ENCODE measurements around the gene PRAMEF1. TPM values are rescaled to one million over a fixed set of nuclear protein-coding genes. Genes with fewer than 3 reads are reported as not detected.

PRAMEF1 gene
- total RNA-seq, 2 experiments from 2014 or later: not detected

- no peaks in the 10 kb centered on the region for H3K4me1 ChIP-seq (ENCODE audit: insufficient read depth, low read length, poor library complexity, severe bottlenecking)
- H3K79me2 ChIP-seq (ENCODE audit: insufficient read depth, low read depth, low read length): no peaks in the 10 kb centered on the region
- no TSS peak for BruUV-seq (replicated peaks)
- TF ChIP-seq EZH2phosphoT487 (IDR thresholded peaks at IDR 0.05; ENCODE audit: borderline replicate concordance, low read depth, low read length): no peak
- no peak for TF ChIP-seq CTCF (conservative IDR thresholded peaks at IDR 0.05; ENCODE audit: low read length)
- no peak overlapping the region for H3K27ac ChIP-seq (ENCODE audit: low read depth, low read length, poor library complexity, severe bottlenecking)
- DNase-seq (ENCODE audit: low spot score): no peak
- no peaks in the 10 kb centered on the region for H4K20me1 ChIP-seq (ENCODE audit: insufficient read depth, low read length)
- H3K9me3 ChIP-seq (ENCODE audit: low read length): no peaks in the 10 kb centered on the region
- ChIA-PET CTCF (ENCODE audit: unreplicated experiment) (no interaction called here), POLR2A (no interaction called here)
- no peak overlapping the region for H3K4me2 ChIP-seq (ENCODE audit: low read length)
- H3K9me2 ChIP-seq (ENCODE audit: insufficient read depth, low read length): no peaks in the 10 kb centered on the region
- no peak overlapping the region for H2AFZ ChIP-seq (ENCODE audit: low read length)
- no peak overlapping the region for H3K4me3 ChIP-seq (ENCODE audit: low read depth, low read length, poor library complexity, severe bottlenecking)
- no peaks in the 10 kb centered on the region for H3K36me3 ChIP-seq (ENCODE audit: insufficient read depth, low read length)
- intact Hi-C loops (cut with micrococcal nuclease; ENCODE audit: unreplicated experiment): no loop called here
Observed at GRCh38 chr1:12756273-12756672, 34.9 kb upstream of the PRAMEF1 start.

GRCh38 chr1:12756768-12757413 lies 34.3 kb upstream of the PRAMEF1 start:
- no peak for TF ChIP-seq CTCF (conservative IDR thresholded peaks at IDR 0.05; ENCODE audit: low read length)
- TF ChIP-seq EZH2phosphoT487 (IDR thresholded peaks at IDR 0.05; ENCODE audit: borderline replicate concordance, low read depth, low read length): no peak
- no peaks in the 10 kb centered on the region for H4K20me1 ChIP-seq (ENCODE audit: insufficient read depth, low read length)
- no peaks in the 10 kb centered on the region for H3K79me2 ChIP-seq (ENCODE audit: insufficient read depth, low read depth, low read length)
- ChIA-PET POLR2A (no interaction called here), CTCF (ENCODE audit: unreplicated experiment) (no interaction called here)
- no TSS peak for BruUV-seq (replicated peaks)
- H3K27ac ChIP-seq (ENCODE audit: low read depth, low read length, poor library complexity, severe bottlenecking): no peak overlapping the region
- H2AFZ ChIP-seq (ENCODE audit: low read length): no peak overlapping the region
- DNase-seq (ENCODE audit: low spot score): no peak
- no peaks in the 10 kb centered on the region for H3K36me3 ChIP-seq (ENCODE audit: insufficient read depth, low read length)
- H3K4me2 ChIP-seq (ENCODE audit: low read length): no peak overlapping the region
- H3K9me2 ChIP-seq (ENCODE audit: insufficient read depth, low read length): no peaks in the 10 kb centered on the region
- no peak overlapping the region for H3K4me3 ChIP-seq (ENCODE audit: low read depth, low read length, poor library complexity, severe bottlenecking)
- H3K4me1 ChIP-seq (ENCODE audit: insufficient read depth, low read length, poor library complexity, severe bottlenecking): no peaks in the 10 kb centered on the region
- intact Hi-C loops (cut with micrococcal nuclease; ENCODE audit: unreplicated experiment): no loop called here
- H3K9me3 ChIP-seq (ENCODE audit: low read length): no peaks in the 10 kb centered on the region

- no peaks in the 10 kb centered on the region for H3K9me2 ChIP-seq (ENCODE audit: insufficient read depth, low read length)
- TF ChIP-seq EZH2phosphoT487 (IDR thresholded peaks at IDR 0.05; ENCODE audit: borderline replicate concordance, low read depth, low read length): no peak
- TF ChIP-seq CTCF (conservative IDR thresholded peaks at IDR 0.05; ENCODE audit: low read length): no peak
- no peaks in the 10 kb centered on the region for H3K4me1 ChIP-seq (ENCODE audit: insufficient read depth, low read length, poor library complexity, severe bottlenecking)
- intact Hi-C loops (cut with micrococcal nuclease; ENCODE audit: unreplicated experiment): no loop called here
- no peak overlapping the region for H3K4me3 ChIP-seq (ENCODE audit: low read depth, low read length, poor library complexity, severe bottlenecking)
- CTCF ChIA-PET (ENCODE audit: unreplicated experiment): no interaction called here
- H3K36me3 ChIP-seq (ENCODE audit: insufficient read depth, low read length): no peaks in the 10 kb centered on the region
- no peaks in the 10 kb centered on the region for H4K20me1 ChIP-seq (ENCODE audit: insufficient read depth, low read length)
- no peak overlapping the region for H2AFZ ChIP-seq (ENCODE audit: low read length)
- POLR2A ChIA-PET: no interaction called here
- H3K27ac ChIP-seq (ENCODE audit: low read depth, low read length, poor library complexity, severe bottlenecking): no peak overlapping the region
- no TSS peak for BruUV-seq (replicated peaks)
- H3K9me3 ChIP-seq (ENCODE audit: low read length): no peaks in the 10 kb centered on the region
- no peak overlapping the region for H3K4me2 ChIP-seq (ENCODE audit: low read length)
- DNase-seq (ENCODE audit: low spot score): no peak
- H3K79me2 ChIP-seq (ENCODE audit: insufficient read depth, low read depth, low read length): no peaks in the 10 kb centered on the region
Observed at GRCh38 chr1:12757836-12758235, 33.4 kb upstream of the PRAMEF1 start.

Measured in OCI-LY7 (cell line).